Stimulated activated CD4-positive, alpha-beta T cell treated with anti-CD3 and anti-CD28 coated beads, Interleukin-15, amount 100 ng/mL, for 48 hours (primary cell): ENCODE measurements around the gene CARMIL1.
"Not testable (repeated sequence)": the region's sequence is repeated elsewhere in the genome, so short reads cannot be mapped to it uniquely, and the experiment has no call there.

Experiments used
- DNase-seq, 2 donors: peaks; one replicate each; pipeline ENCODE4 v3.0.0-alpha.2; 2020; ENCODE audit warnings: low read depth in 2 of 2

CARMIL1 gene

DNA sequence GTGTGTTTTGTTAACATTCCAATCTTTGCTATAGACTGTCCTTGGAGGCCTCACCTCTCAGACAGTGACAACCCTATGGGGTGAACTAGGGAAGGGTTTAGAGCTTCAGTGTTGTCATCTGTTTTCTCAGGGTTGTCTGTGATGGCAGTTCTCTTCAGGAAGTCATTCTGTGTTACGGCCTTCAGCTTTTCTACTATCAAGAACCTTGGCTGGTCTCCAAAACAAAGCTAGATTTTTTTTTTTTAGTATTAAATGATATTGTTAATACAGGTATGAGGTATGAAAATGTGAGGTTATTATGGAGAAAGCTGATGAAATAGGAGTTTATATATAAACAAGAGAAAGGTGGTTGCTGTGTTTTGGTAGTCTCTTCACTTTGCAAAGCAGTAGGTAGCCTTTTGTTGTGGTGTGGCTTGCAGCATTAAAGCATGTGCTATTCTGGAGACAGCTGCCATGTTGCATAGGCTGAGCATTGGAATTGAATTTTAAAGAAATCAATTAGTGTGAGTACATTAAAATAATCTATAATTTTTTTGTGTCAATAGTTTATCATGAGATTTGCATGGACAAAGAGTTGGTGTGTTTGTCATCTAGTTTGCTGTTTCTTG is 162.6 kb downstream of the CARMIL1 start:
- DNase-seq: no peak

DNA sequence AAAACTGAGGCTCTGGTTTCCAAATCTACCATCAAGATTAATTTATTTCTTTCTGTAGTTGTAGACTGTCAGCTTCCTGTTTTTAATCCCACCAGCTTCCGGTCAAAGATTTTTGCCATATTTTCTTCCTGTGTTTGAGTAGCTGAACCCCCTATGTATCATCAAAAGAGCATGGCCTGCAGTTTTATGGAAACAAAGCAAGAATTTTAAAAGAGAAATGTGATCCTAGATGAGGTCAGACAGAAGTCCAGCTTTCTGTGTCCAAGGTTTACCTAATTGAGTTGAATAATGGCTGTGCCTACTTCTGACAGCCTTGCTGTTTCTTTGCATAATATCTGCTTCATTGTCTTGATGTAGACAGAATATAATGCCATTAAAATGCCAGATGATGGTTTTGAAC is 163.7 kb downstream of the CARMIL1 start:
- DNase-seq: no peak

DNA sequence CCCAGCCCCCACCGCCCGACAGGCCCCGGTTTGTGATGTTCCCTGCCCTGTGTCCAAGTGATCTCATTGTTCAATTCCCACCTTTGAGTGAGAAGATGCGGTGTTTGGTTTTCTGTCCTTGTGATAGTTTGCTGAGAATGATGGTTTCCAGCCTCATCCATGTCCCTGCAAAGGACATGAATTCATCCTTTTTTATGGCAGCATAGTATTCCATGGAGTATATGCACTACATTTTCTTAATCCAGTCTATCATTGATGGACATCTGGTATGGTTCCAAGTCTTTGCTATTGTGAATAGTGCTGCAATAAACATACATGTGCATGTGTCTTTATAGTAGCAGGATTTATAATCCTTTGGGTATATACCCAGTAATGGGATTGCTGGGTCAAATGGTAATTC is 165.3 kb downstream of the CARMIL1 start:
- not testable (repeated sequence) for DNase-seq

DNA sequence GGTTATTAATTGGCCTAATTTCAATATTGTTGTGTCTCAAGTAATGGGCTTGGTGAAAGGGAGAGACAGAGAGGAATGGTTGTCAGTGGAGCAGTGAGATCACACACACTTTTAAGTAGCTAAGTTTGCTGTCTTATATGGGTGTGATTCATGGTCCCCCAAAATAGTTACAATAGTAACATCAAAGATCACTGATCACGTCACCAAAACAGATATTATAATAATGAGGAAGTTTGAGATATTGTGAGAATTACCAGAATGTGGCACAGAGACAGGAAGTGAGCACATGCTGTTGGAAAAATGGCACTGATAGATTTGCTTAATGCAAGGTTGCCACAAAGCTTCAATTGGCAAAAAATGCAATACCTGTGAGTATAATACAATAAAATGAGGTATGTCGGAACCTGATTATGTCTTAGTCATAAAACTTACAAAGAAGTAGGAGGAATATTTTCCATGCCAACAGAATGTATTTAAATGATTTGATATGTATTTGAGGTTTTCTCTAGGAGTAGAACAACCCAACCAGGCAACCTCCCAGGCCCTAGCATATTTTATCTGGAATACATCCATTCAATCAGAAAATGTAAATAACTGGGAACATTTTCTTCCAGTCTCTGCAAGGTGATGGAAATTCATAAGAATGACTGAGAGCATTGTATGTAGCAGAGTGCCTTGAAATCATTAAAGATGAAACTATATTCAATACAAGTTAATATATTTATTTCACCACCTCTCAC is 167.8 kb downstream of the CARMIL1 start:
- no peak for DNase-seq

DNA sequence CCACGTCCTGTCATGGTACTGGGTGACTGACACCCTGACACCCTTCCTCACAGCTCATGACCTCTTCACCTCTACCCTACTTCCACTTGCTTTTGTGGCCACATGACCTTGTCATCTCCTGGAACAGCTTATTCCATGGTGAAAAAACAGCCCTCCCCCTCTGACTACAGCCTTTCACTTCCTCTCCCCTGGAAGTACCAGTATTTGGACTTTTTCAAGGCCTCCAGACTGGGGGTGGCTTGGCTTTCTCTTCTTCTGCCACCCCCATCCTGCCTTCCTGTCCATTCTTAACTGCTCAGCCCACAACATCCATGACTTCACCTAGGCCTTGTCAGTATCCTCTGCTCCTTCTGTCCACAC is 168.4 kb downstream of the CARMIL1 start:
- DNase-seq: no peak

DNA sequence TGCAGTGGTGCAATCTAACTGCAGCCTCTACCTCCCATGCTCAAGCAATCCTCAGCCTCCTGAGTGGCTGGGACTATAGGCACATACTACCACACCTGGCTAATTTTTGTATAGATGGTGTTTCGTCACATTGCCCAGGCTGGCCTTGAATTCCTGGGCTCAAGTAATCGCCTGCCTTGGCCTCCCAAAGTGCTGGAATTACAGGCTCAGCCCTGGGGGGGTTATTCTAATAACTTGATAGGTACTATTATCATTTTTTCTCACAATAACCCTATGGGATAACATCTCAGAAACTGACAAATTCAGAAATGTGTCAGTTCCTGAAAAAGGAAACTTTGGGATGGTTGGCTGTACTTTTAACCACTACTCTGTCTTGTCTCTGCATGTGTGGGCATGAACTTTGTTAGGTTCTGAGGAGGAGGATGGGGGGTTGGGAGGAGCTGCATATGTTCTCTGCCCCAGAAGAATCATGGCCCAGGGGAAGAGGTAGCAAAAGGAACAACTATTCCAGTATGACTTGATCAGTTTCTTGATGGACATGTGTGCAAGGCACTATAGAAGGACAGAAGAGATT is 169.9 kb downstream of the CARMIL1 start:
- DNase-seq: no peak

DNA sequence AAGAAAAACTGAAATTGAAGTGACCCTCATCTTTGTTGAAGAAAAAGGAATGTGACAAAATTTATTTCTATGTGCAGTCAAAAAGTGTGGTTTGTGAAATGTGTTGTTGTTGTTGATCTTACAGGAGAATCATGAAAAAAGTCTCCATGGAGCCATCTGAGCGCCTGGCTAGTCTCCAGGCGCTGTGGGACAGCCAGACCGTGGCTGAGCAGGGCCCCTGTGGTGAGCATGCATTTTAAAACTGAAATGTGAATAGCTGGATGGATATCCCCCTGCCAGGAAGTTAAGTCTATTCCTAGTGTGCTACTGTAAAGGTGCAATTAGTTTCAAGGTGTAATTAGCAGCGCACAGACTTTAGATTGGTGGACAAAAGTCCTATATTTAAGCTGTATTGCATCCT is 170.6 kb downstream of the CARMIL1 start:
- DNase-seq: no peak

DNA sequence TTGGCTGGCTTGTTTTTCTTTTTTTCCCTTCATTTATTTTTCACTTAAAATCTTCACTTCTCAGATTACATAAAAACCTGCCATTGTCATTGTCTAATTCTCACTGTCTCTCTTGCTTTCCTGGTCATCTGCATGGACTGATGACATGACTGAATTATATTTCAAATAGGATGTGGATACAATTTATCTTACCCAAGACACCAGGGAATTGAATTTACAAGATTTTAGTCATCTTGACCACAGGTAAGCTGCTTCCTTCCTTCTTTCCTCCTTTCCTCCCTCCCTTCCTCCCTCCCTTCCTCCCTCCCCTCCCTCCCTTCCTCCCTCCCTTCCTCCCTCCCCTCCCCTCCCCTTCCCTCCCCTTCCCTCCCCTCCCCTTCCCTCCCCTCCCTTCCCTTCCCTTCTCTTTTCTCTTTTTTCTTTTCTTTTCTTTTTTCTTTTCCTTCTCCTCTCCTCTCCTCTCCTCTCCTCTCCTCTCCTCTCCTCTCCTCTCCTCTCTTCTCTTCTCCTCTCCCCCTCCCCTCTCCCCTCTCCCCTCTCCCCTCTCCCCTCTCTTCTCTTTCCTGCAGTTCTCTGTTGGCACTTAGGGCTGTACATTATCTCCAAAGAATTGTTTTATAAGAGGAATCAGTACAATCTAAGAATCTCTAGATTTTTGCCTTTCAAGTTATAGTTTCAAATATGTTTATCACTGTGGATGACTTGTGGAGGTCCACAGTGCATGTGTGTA is 171.5 kb downstream of the CARMIL1 start:
- DNase-seq: no peak

DNA sequence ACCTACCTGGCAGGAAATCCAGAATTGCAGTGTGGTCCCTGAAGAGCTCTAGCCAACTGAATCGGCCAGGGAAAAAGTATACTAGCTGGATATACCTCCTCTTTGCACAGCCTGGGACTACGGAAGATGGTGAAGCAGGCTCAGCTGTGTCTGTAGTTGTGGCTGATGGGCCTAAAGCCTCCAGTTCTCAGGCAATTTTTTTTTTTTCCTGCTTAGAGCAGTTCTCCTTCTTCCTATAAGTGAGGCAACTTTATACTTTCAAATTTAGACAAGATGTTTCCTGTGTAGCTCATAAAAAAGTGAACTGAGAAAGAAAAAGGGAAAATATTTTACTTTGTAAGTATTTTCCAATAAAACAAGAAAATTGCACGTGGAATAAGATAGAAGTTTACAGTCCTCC is 172.9 kb downstream of the CARMIL1 start:
- no peak for DNase-seq

DNA sequence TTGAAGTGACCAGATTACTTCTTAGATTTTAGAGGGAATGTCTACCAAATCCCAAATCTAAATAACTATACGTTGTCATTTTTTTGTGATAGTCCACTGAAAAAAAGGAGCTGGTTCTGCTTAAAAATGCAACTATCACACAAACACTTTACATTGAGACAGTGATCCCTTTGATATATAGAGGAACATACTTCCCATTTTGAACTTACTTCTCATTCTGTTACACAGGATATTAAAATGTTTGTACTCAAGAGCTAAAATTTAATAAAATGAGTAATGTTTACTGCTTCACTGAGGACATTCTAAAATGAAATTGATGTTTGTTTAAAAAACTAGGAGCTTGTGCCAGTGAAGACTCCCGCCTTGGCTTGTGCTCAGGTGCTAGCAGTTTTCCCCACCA is 174.1 kb downstream of the CARMIL1 start:
- no peak for DNase-seq

DNA sequence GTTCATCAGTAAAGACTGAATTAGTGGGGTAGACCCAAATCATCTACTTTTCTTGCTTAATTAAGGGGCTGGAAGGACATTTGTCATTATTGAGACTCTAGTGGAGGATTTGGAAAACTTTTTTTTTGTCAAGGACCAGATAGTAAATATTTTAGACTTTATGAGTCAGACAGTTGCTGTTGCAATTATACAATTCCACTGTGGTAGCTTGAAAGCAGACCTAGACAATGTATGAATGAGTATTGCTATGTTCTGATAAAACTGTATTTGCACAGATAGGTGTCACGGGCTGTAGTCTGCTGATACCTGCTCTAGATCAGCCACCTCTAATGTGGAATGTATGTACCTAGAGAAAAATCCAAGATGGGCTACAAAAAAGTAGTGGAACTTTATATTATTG is 175.0 kb downstream of the CARMIL1 start:
- DNase-seq: no peak

DNA sequence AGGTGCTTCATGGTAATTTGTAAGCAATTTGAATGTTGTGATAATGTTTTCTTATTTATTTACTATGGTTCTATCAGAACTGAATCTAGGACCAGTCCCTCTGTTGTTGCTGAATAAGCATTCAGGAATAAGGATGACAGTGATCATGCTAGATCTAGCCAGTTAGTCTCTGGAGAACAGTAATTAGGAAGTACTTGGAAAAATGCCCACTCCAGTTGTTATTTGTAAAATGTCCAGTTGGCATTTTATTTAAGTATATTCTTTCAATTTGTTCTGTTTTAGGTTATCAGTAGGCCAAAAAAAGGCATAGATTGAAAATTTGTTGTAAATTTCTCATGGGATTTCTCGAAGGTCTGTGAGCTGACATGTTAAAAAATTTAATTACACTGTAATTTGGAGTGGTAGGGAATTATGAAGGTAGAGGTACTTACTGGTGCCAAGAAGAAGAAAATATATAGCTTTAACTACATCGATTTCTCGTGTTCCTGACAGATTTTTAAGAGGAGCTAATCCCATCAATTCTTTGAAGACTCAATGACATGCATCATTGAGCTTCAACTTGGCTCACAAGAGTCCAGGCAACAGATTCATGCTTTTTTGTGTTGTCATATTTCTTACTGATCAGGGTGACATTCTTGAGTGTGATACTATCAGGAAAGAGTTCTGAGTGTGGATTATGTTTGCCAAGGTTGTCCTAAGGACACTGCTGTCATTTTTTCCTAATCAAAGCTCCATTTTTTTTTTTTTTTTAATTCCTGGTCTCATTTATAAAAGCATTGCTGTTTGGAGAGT is 177.3 kb downstream of the CARMIL1 start:
- DNase-seq: no peak

DNA sequence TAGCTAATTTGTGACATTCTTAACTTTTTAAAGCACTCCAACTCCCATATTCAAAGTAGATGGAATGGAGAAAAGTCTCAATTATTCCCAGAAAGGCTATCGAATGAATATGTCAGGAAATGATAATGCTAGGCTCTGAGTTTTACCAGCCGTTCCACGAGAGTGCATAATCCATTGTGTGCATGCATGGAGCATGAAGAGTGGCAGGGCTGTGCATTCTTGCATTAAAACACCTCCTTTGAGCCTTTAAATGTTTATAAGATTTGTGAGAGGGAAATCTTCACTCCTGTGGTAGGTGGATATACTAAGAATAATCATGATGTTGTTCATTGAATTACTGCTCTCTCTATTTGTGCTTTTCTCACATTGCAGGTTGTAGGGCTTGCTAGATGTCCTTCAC is 178.3 kb downstream of the CARMIL1 start:
- no peak for DNase-seq

DNA sequence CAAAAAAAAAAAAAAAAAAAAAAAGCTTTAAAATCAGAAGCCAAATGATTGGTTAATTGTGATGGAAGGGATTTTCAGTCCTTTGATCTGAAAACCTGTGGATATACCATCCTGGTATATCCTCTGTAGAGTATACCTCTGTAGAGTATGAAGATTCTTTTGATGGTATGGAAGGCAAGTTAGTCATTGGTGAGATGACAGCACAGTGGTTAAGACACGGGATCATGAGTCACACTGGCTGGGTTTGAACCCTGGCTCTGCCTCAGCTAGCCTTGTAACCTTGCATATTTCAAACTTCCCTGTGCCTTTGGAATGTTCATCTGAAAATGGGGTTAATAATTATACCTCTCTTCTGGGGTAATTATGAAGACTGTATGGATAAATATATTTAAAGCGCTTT is 179.3 kb downstream of the CARMIL1 start:
- no peak for DNase-seq

DNA sequence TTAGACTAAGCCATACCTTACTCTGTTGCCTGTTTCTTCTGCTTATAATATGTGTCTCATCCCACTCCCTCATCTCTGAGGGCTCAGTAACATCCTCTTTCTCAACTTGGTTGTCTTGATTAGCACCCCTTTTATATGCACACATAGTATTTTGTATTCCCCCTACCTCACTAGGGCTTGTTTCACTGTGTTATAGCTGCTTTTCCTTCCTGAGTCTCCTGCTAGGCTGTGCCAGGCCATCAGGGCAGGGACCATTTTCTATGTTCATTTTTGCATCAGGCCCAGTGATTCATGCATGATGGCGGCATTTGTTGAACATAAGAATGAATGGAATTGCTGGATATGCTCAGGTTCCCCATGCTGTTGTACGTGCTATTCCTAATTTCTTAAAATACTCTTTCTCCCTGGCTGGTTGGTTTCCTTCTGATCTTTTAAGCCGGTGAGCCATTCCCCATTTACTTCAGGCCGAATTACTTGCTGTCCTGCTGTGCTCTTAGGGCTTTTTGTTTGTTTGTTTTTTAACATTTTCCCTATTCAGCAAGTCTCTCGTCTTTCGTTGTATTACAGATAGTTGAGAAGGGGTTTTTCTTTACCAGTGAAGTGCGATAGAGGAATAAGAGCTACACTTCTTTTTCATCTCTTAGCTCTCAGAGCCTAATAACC is 183.2 kb downstream of the CARMIL1 start:
- no peak for DNase-seq

DNA sequence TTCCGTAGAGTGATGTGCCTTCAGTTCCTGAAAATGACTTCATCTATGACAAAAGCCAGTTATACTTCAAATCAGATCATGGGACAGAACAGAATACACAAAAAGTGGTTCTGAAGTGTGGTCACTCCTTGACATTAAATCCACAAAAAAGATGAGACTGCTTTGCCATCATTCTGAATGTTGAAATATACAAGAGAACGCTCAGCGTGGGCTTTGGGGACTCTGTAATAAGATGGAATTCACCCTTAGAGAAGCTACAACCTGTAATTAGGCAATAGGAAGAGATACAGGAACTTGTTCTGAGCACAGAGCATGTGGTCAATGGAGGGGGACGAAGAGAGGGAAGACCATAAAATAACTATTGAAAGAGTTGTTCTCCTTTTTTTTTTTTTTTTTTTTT is 184.3 kb downstream of the CARMIL1 start:
- DNase-seq: no peak

DNA sequence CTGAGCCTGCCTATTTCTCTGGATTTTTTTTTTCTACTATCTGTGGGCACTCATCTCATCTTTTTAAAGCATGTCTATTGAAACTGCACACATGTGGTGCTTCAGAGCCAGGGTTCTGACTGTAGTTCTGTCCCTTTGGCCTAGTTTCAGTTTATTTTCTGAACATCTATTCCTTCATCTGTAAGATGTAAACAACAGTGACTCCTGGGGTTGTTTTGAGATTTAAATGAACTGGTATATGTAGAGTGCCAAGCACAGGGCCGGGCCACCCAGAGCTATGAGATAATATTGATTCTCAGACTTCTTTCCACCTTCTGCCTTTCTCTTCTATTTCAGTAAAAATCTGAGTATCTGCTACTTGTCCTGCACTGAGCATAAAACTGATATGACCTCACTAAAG is 185.1 kb downstream of the CARMIL1 start:
- no peak for DNase-seq

DNA sequence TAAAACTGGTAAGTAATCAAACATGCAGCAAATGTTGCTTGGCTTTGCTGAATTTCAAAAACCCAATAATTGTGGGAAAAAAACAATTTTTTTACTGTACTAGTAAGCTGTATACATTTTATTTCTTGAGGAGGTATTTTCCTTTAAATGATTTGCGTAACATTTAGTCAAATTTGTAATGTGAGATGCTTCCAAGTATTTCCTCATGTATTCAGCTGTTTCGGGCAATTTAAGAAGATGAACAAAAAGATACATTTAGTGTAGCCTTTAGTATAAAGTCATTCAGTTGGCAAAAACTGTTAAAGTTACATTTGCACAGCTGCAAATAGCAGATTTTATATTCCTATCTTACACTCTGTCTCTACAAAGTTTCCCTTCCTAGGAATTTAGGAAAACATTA is 186.8 kb downstream of the CARMIL1 start:
- DNase-seq: no peak

DNA sequence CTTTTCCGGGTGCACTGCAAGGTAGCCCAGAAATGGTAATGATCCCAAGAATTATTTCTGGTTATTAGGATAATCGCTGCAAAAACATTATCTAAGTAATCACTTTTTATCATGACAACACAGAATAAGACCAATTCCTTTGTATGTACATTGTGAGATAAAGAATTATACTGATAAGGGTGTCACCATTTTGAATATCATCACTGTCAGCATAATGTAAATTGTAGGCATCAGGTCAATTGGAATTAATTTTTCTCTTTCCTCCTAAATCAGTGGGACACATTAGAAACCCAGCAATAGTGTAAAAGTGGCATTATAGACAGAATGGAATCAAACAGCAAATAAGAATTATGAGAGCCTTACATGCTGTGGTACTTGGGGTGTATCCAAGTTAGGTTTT is 189.7 kb downstream of the CARMIL1 start:
- no peak for DNase-seq

DNA sequence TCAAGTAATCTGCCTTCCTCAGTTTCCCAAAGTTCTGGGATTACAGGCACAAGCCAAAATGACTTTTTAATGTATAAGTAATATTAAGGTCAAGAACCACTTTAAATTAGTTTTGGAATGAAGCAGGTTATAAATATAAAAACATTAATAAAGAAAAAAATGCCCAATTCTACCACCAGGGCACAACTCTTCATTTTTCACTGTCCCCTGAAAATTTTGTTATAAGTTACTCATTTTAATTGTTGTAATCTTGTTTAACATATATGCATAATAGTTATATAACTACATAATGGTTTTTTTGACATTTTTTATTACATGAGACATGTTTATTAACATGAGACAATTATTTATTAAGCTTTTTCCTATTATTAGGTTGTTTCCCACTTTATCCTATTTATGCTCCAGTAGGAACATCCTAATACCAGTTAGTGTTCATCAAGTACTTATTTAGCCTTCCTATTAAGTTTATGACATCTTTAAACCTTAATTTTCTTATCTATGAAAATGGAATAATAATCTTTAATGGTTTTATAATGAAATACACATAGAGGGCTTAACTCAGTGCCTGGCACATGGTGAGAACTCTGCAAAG is 190.7 kb downstream of the CARMIL1 start:
- no peak for DNase-seq

DNA sequence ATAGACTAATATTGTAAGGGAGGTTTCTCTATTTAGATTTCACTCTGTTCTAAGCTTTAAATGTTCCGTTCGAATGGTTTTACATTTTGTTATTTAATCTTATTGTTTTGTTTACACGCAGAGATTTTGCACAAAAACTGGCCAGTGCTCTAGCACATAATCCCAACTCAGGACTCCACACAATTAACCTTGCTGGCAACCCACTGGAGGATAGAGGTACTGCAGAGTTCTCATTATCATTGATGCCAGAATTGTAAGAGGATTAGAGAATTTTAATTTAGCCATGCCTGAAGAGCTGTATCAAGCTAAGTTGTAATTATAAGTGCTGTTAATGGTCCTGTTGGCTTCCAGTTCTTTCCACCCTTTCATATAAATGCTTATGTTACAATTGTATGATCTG is 193.1 kb downstream of the CARMIL1 start:
- no peak for DNase-seq
